GM12878 (cell line): ENCODE measurements around the gene DDIT3. TPM values are rescaled to one million over a fixed set of nuclear protein-coding genes. Genes with fewer than 3 reads are reported as not detected.
A peak's percentile ranks its signal among the peaks of the same experiment; 100 is the strongest.
"Not testable (repeated sequence)": the region's sequence is repeated elsewhere in the genome, so short reads cannot be mapped to it uniquely, and the experiment has no call there.

Source experiments
- ATAC-seq: fragments of 200-7000 bp; cut with Tn5 transposase; 3 replicates; pipeline ENCODE4 v1.9.1; 2020; ENCODE audit warnings: mild to moderate bottlenecking, moderate library complexity
- BruUV-seq: library from RNA; stranded (reverse); fragments of 400-500 nt; replicated peaks from 2 replicates; lab custom pipeline; 2021; lab: Mats Ljungman, UMichigan
- CTCF ChIA-PET: fragments of 300-600 bp; sonication (Branson Sonifier 250); formaldehyde crosslinking; extraction: SDS; loops from one replicate; lab custom pipeline; 2021; ENCODE audit warnings: inconsistent platforms; lab: Yijun Ruan, JAX
- POLR2A ChIA-PET: fragments of 350-600 bp; formaldehyde crosslinking; extraction: SDS; loops from one replicate; lab custom pipeline; 2021; ENCODE audit warnings: inconsistent platforms; lab: Charles Lee
- RAD21 ChIA-PET: fragments of 300-600 bp; sonication (Branson Sonifier 250); formaldehyde crosslinking; loops from one replicate; lab custom pipeline; 2023; ENCODE audit warnings: antibody characterized with exemption; ENCODE audit not compliant: unreplicated experiment; lab: Charles Lee
- SMC1A ChIA-PET: fragments of 300-600 bp; sonication (Branson Sonifier 250); formaldehyde crosslinking; loops from one replicate; lab custom pipeline; 2023; ENCODE audit not compliant: unreplicated experiment, uncharacterized antibody; lab: Charles Lee
- DNase-seq: peaks from one replicate; pipeline ENCODE4 v3.0.0-alpha.2; 2011; ENCODE audit warnings: low read depth, low spot score
- FAIRE-seq: peaks from 3 replicates; lab custom pipeline; 2011; peaks lifted over from hg19 to GRCh38; lab: Jason Lieb, UNC
- H2AFZ ChIP-seq: 2 replicates; pipeline ENCODE4 v1.6.0; 2011; ENCODE audit warnings: low read depth, low read length, control low read depth; ENCODE audit not compliant: control insufficient read depth
- H3K27ac ChIP-seq: 2 replicates; pipeline ENCODE4 v1.5.1; 2011; ENCODE audit warnings: control low read depth; ENCODE audit not compliant: control insufficient read depth, insufficient read depth
- H3K27me3 ChIP-seq, 2 experiments: replicated peaks in 1 of 2; 2 replicates each; pipeline versions ENCODE4 v1.6.0 to v1.6.1; 2011; ENCODE audit warnings: low read length in 1 of 2; ENCODE audit not compliant: control insufficient read depth in 2 of 2, insufficient read depth in 2 of 2
- H3K36me3 ChIP-seq, 2 experiments: 2 replicates each; pipeline ENCODE4 v1.5.1; 2011; ENCODE audit warnings: low read length in 1 of 2; ENCODE audit not compliant: control insufficient read depth in 2 of 2, insufficient read depth in 2 of 2
- H3K4me1 ChIP-seq: 2 replicates; pipeline ENCODE4 v1.6.1; 2011; ENCODE audit warnings: mild to moderate bottlenecking, low read length, moderate library complexity, mixed read lengths; ENCODE audit not compliant: control insufficient read depth, insufficient read depth
- H3K4me2 ChIP-seq: 2 replicates; pipeline ENCODE4 v1.6.0; 2011; ENCODE audit warnings: control low read depth; ENCODE audit not compliant: control insufficient read depth, insufficient read depth
- H3K4me3 ChIP-seq: fragments of 200-600 bp; sonication (generic); 2 replicates; pipeline ENCODE4 v1.5.1; 2016
- H3K79me2 ChIP-seq: 2 replicates; pipeline ENCODE4 v1.6.0; 2011; ENCODE audit warnings: low read length; ENCODE audit not compliant: control insufficient read depth, insufficient read depth
- H3K9ac ChIP-seq: 2 replicates; pipeline ENCODE4 v1.8.0; 2011; ENCODE audit warnings: low read length, control low read depth, mixed read lengths; ENCODE audit not compliant: control insufficient read depth, insufficient read depth
- H3K9me3 ChIP-seq: replicated peaks from 3 replicates; pipeline ENCODE4 v1.5.1; 2011; ENCODE audit warnings: mild to moderate bottlenecking, low read length; ENCODE audit not compliant: control insufficient read depth, insufficient read depth
- H4K20me1 ChIP-seq: 2 replicates; pipeline ENCODE4 v1.6.0; 2011; ENCODE audit not compliant: control insufficient read depth, insufficient read depth
- POLR2A ChIP-seq: IDR thresholded peaks from 2 replicates; pipeline ENCODE4 v1.6.1; 2011; ENCODE audit warnings: low read depth, mild to moderate bottlenecking, low read length
- ZNF274 ChIP-seq: IDR thresholded peaks from one replicate; pipeline ENCODE4 v1.8.0; 2011; ENCODE audit not compliant: insufficient read length, insufficient read depth
- WGBS: methylation state at CpG from one replicate; pipeline ENCODE4 v1.1.6; 2016; ENCODE audit warnings: low lambda C conversion rate; ENCODE audit not compliant: insufficient replicate concordance, insufficient coverage; ENCODE audit errors: missing lambda C conversion rate; 5-methylcytosine and 5-hydroxymethylcytosine counted together
- in situ Hi-C: fragments of 300-500 bp; cut with MboI; formaldehyde crosslinking; loops from 9 replicates; pipeline ENCODE4 v1.14.3; 2018; ENCODE audit warnings: mixed read lengths
- intact Hi-C: fragments of 100-400 bp; cut with micrococcal nuclease; formaldehyde crosslinking; loops from one replicate; pipeline ENCODE4 v1.14.2; 2022; ENCODE audit not compliant: unreplicated experiment
- polyA plus RNA-seq, 11 experiments: library from polyadenylated mRNA; depleted of rRNA in 4 of 11; unstranded in 6 of 11; stranded (reverse) in 5 of 11; fragments of >200 nt; fragmentation: Nextera tagmentation in 4 of 11; fragmentation: Illumina TruSeq in 1 of 11; extraction: Ambion mirVana in 4 of 11; extraction: Trizol in 1 of 11; gene quantifications; 1 replicate in 1 of 11; 2 replicates in 10 of 11; pipeline versions ENCODE4 v1.2.1 to v1.2.3, GENCODE V29; 2011 to 2016; ENCODE audit warnings: inconsistent platforms in 2 of 11, missing spikeins in 2 of 11, low read depth in 1 of 11
- total RNA-seq, 4 experiments: library from RNA; depleted of rRNA in 3 of 4; stranded (reverse); fragments of >200 nt in 3 of 4; fragmentation: Illumina TruSeq in 1 of 4; extraction: Trizol in 1 of 4; gene quantifications; 2 replicates each; pipeline versions ENCODE4 v1.2.1 to v1.2.3, GENCODE V29; 2013 to 2021

Gene DDIT3
- total and polyA plus RNA-seq, 10 of the 15 experiments (the other 5 are each of a cell fraction or from before 2014, with no cell fraction given): 9.2 to 28.9 (median 15.5) TPM

DNA sequence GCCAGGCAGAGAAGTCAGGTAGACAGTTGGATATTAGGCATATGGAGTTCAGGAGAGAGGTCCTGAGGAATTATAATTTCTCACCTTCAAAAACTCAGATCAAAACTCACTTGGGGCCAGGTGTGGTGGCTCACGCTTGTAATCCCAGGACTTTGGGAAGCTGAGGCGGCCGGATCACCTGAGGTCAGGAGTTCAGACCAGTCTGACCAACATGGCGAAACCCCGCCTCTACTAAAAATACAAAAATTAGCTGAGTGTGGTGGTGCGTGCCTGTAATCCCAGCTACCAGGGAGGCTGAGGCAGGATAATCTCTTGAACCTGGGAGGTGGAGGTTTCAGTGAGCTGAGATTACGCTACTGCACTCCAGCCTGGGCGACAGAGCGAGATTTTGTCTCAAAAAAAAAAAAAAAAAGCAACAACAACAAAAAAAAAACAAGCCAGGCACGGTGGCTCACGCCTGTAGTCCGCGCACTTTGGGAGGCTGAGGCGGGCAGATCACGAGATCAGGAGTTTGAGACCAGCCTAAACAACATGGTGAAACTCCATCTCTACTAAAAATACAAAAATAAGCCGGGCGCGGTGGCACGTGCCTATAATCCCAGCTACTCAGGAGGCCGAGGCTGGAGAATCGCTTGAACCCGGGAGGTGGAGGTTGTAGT lies 17.9 kb downstream of the DDIT3 start:
- H3K36me3 ChIP-seq: peaks cover 16 to 38% of the 10 kb centered on the region in 2 experiments
- H3K4me2 ChIP-seq, H3K9ac ChIP-seq, intact Hi-C loops, H3K9me3 ChIP-seq, H3K27ac ChIP-seq, RAD21 ChIA-PET, H3K4me1 ChIP-seq, H2AFZ ChIP-seq, H3K27me3 ChIP-seq, in situ Hi-C loops, CTCF ChIA-PET, FAIRE-seq, BruUV-seq, DNase-seq, H4K20me1 ChIP-seq, H3K79me2 ChIP-seq, H3K4me3 ChIP-seq, ATAC-seq: not testable (repeated sequence)
- ChIA-PET SMC1A (interaction anchor here (0.8 kb wide), 1 partner anchor 11 kb away, joined by 3 read pairs; no protein-coding TSS in a partner anchor), POLR2A (interaction anchor here (0.7 to 0.9 kb wide), 2 partner anchors 26 to 38 kb away, joined by 3 to 5 read pairs; no protein-coding TSS in a partner anchor)
- WGBS: 98% methylated on average over 17 of the region's 22 CpGs

DNA sequence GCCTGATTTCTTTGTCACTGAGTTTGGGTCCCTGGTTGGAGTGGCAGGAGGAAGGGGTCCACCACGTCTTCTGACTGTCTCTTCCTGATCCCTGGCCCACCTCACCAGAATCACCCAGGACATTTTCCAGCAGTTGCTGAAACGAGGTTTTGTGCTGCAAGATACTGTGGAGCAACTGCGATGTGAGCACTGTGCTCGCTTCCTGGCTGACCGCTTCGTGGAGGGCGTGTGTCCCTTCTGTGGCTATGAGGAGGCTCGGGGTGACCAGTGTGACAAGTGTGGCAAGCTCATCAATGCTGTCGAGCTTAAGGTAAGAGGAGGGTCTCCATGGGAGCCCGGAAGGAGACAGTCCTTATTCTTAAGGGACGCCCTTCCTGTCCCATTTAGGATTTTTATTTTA lies 20.1 kb downstream of the DDIT3 start:
- H3K9me3 ChIP-seq: no peaks in the 10 kb centered on the region
- 95% methylated on average over 11 of the region's 11 CpGs for WGBS
- no peaks in the 10 kb centered on the region for H3K4me1 ChIP-seq
- RAD21 ChIA-PET: no interaction called here
- H3K4me2 ChIP-seq: no peak overlapping the region
- H3K27ac ChIP-seq: no peak overlapping the region
- H3K36me3 ChIP-seq: peaks cover 14 to 26% of the 10 kb centered on the region in 2 experiments
- FAIRE-seq (no peak), DNase-seq (no peak), ATAC-seq (no peak)
- H3K4me3 ChIP-seq: no peak overlapping the region
- H3K79me2 ChIP-seq: no peaks in the 10 kb centered on the region
- TF ChIP-seq ZNF274 (no peak), POLR2A (peak; percentile 55)
- H3K9ac ChIP-seq: no peak overlapping the region
- no peaks in the 10 kb centered on the region for H4K20me1 ChIP-seq
- intact Hi-C loops: no loop called here
- no TSS peak for BruUV-seq
- SMC1A ChIA-PET: no interaction called here
- H2AFZ ChIP-seq: no peak overlapping the region
- CTCF ChIA-PET: no interaction called here
- in situ Hi-C loops: no loop called here
- POLR2A ChIA-PET: no interaction called here
- H3K27me3 ChIP-seq: no peaks in the 10 kb centered on the region
